Measurements from ENCODE around the gene ARHGDIB. TPM values are rescaled to one million over a fixed set of nuclear protein-coding genes. Genes with fewer than 3 reads are reported as not detected.
A peak's percentile ranks its signal among the peaks of the same experiment; 100 is the strongest.

Gene ARHGDIB
- total RNA-seq, 2 experiments from 2014 or later = 652 to 665 TPM

DNA sequence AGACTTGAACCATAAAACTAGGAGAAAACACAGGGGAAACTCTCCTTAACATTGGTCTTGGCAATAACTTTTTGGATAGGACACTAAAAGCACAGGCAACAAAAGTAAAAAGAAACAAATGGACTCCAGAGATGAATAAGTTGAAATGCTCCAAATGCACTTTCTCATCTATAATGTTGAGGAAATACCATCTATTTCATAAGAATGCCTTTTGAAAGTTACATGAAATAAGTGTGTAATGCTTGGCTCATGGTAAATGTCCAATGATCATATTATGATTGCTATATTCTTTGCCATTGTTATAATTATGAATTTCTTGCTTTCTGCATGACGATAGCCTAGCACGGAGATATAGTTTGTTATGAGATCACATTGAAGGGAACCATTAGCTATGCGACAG, 31.3 kb upstream of the ARHGDIB start:
- H3K27ac Mint-ChIP-seq = no peak overlapping the region
- DNase-seq = no peak
- no peaks in the 10 kb centered on the region for H3K27me3 Mint-ChIP-seq
- H3K4me1 Mint-ChIP-seq = peaks cover 32% of the 10 kb centered on the region
- H3K9me3 Mint-ChIP-seq = peaks cover 10% of the 10 kb centered on the region
- H3K36me3 Mint-ChIP-seq = peaks cover 4% of the 10 kb centered on the region
- H3K4me3 Mint-ChIP-seq = no peak overlapping the region

DNA sequence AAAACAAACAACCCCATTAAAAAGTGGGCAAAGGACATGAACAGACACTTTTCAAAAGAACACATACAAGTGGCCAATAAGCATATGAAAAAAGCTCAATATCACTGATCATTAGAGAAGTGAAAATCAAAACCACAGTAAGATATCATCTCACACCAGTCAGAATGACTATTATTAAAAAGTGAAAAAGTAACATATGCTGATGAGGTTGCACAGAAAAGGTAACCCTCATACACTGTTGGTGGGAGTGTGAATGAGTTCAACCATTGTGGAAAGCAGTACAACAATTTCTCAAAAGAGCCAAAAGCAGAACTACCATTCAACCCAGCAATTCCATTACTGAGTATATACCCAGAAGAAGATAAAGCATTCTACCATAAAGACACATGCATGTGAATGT, 29.7 kb upstream of the ARHGDIB start:
- peaks cover 10% of the 10 kb centered on the region for H3K9me3 Mint-ChIP-seq
- peaks cover 32% of the 10 kb centered on the region for H3K4me1 Mint-ChIP-seq
- peaks cover 4% of the 10 kb centered on the region for H3K36me3 Mint-ChIP-seq
- DNase-seq = no peak
- H3K4me3 Mint-ChIP-seq = no peak overlapping the region
- H3K27me3 Mint-ChIP-seq = no peaks in the 10 kb centered on the region
- no peak overlapping the region for H3K27ac Mint-ChIP-seq

DNA sequence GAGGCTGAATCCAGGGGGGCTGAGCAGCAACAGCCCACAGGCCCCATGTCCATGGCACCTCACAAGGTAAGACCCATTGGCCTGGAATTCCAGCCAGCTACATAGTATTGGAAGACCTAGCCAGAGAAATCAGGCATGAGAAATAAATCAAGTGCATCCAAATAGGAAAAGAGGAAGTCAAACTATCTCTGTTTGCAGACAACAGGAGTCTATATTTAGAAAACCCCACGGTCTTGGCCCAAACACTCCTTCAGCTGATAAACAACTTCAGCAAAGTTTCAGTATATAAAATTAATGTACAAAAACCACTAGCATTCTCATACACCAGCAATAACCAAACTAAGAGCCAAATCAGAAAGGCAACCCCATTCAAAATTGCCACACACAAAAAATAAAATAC, 28.4 kb upstream of the ARHGDIB start:
- peaks cover 4% of the 10 kb centered on the region for H3K36me3 Mint-ChIP-seq
- no peak for DNase-seq
- H3K9me3 Mint-ChIP-seq = peaks cover 10% of the 10 kb centered on the region
- H3K27me3 Mint-ChIP-seq = no peaks in the 10 kb centered on the region
- H3K4me1 Mint-ChIP-seq = peaks cover 34% of the 10 kb centered on the region
- H3K4me3 Mint-ChIP-seq = no peak overlapping the region
- H3K27ac Mint-ChIP-seq = no peak overlapping the region

DNA sequence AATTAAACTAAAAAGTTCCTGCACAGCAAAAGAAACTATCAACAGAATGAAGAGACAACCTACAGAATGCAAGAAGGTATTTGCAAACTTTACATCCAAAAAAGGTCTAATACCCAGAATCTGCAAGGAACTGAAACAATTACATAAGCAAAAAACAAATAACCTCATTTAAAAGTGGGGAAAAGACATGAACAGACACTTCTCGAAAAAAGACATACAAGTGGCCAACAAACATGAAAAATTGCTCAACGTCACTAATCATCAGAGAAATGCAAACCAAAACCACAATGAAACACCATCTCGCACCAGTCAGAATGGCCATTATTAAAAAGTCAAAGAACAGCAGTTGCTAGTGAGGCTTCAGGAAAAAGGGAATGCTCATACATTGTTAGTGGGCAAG, 26.6 kb upstream of the ARHGDIB start:
- peaks cover 36% of the 10 kb centered on the region for H3K4me1 Mint-ChIP-seq
- no peak overlapping the region for H3K4me3 Mint-ChIP-seq
- no peak for DNase-seq
- peaks cover 4% of the 10 kb centered on the region for H3K36me3 Mint-ChIP-seq
- peaks cover 10% of the 10 kb centered on the region for H3K9me3 Mint-ChIP-seq
- no peaks in the 10 kb centered on the region for H3K27me3 Mint-ChIP-seq
- H3K27ac Mint-ChIP-seq = no peak overlapping the region

DNA sequence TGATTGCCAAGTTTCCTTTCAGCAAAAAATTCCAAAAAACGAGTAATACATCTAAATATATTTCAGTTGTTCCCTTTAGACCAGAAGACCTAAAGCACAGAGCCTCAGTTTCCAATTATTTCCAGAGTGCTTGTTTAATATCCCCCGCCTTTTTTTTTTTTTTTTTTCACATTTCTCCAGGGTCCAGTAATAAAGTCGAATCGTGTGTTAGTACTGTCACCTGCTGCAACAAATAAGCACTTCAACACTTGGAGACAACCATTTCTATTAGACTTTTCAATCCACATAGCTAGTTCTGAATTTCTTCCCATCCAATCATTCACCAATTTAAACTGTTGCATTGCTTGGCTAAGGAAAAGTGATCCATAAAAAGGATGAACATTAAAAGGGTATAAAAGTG, 25.0 kb upstream of the ARHGDIB start:
- H3K27me3 Mint-ChIP-seq = no peaks in the 10 kb centered on the region
- peaks cover 45% of the 10 kb centered on the region for H3K4me1 Mint-ChIP-seq
- peaks cover 1% of the 10 kb centered on the region for H3K36me3 Mint-ChIP-seq
- H3K4me3 Mint-ChIP-seq = no peak overlapping the region
- no peak overlapping the region for H3K27ac Mint-ChIP-seq
- peaks cover 8% of the 10 kb centered on the region for H3K9me3 Mint-ChIP-seq
- DNase-seq = no peak

DNA sequence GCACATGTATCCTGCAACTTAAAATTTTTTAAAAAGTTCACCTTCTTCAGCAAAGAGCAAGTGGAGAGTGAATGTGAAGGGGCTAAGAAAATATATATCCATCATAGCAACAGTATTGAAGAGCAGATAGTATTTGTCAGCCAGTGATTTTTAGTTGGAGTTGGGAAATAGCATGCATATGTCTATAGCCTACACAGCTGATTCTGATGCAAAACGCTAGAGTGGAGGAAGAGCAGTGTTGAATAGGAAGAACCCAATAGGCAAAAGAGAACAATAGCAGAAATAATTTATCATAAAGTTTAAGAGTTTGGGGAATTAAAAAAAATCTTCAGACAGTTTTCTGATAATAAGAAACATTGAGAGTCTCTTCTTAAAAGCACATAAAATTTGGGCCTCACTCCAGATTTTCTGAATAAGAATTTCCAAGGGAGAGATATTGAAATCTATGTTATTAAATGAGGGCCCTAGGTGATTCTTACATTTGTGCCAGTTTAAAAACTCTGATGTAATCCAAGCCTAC, 23.4 kb upstream of the ARHGDIB start:
- H3K4me3 Mint-ChIP-seq = no peak overlapping the region
- no peak for DNase-seq
- no peaks in the 10 kb centered on the region for H3K27me3 Mint-ChIP-seq
- no peaks in the 10 kb centered on the region for H3K36me3 Mint-ChIP-seq
- H3K9me3 Mint-ChIP-seq = no peaks in the 10 kb centered on the region
- no peak overlapping the region for H3K27ac Mint-ChIP-seq
- H3K4me1 Mint-ChIP-seq = peaks cover 57% of the 10 kb centered on the region

DNA sequence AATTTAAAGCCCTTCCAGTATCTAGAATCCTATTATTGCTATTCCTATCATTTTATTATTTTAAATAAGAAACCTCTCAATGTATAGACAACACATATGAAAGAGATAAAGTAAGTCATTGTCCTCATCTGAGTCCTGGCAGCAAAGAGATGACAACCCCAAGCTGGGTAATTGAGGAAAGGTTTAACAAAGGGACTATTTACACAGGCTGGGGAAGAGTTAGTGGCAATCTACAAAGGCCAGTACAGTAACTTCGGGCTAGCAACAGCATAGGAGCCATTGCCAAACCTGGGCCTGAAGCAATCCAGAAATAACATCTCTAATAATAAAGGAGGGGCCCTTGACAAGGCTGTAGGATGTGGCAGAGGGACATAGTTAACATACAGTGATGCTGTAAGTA, 22.6 kb upstream of the ARHGDIB start:
- no peaks in the 10 kb centered on the region for H3K36me3 Mint-ChIP-seq
- H3K27me3 Mint-ChIP-seq = no peaks in the 10 kb centered on the region
- H3K27ac Mint-ChIP-seq = no peak overlapping the region

DNA sequence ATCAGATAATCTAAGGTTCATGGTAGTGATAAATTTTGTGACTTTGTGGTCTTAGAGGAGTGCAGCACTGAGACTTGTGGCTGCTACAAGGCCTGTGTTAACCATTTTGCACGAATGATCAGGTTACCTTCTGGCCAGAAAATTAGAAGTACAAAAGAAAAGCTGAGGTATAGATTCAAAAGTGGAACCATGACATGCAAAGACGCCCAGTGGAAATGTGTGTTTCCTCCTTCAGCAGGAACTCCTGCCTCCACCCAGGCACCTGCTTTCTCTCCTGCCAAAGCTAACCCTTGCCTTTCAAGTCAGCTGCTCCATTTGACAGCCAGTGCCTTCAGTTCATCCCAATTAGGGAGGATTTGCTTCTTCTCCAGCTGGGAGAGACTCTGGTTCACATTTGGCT, 21.6 kb upstream of the ARHGDIB start:
- no peaks in the 10 kb centered on the region for H3K27me3 Mint-ChIP-seq
- no peak for DNase-seq
- H3K9me3 Mint-ChIP-seq = no peaks in the 10 kb centered on the region
- no peaks in the 10 kb centered on the region for H3K36me3 Mint-ChIP-seq
- H3K27ac Mint-ChIP-seq = peak overlapping the region; percentile 68
- H3K4me3 Mint-ChIP-seq = no peak overlapping the region
- H3K4me1 Mint-ChIP-seq = peaks cover 67% of the 10 kb centered on the region

More for the DNA sequence above, 22.6 kb upstream of the ARHGDIB start:
- Mint-ChIP-seq H3K9me3 (no peaks in the 10 kb centered on the region), H3K4me3 (no peak overlapping the region), H3K4me1 (peaks cover 59% of the 10 kb centered on the region)
- no peak for DNase-seq

DNA sequence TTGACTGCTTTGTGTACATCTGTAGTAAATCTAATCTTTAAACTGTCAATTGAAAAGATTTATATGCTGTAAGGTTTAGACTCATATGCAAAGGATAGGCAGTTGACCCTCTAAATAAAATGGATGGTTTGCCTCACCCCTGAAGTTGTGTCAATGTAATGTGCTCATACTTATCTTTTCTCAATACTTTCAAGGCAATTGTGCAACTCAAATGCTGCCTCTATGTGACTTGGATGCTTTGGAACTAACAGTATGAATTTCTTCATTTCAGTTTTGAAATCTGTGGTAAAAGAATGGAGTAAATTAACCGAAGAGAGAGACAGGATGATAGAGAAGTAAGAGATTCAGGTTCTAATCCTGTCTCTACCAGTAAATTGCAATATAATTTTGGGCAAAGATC, 21.2 kb upstream of the ARHGDIB start:
- H3K4me3 Mint-ChIP-seq = no peak overlapping the region
- H3K4me1 Mint-ChIP-seq = peaks cover 69% of the 10 kb centered on the region
- peak overlapping the region; percentile 68 for H3K27ac Mint-ChIP-seq
- H3K9me3 Mint-ChIP-seq = no peaks in the 10 kb centered on the region
- no peaks in the 10 kb centered on the region for H3K36me3 Mint-ChIP-seq
- no peak for DNase-seq
- H3K27me3 Mint-ChIP-seq = no peaks in the 10 kb centered on the region

DNA sequence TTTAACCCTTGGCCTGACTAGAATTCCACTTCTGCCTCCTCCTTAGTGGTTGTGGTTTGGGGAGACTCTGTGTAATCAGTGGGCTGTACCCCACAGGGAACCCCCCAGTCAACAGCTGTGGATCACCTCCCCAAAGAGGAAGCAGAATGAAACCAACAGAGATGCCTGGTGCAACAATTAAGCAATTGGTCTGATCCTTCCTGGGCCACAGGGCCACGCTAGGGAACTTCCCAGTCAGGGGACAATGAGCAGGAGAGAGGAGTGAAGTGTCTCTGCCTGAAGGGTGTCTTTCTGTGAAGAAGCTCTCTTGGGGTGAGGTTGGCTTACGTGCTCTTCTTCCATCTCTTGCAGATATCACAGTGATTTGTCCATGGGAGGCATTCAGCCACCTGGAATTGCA, 19.6 kb upstream of the ARHGDIB start:
- Mint-ChIP-seq H3K4me3 (no peak overlapping the region), H3K36me3 (no peaks in the 10 kb centered on the region), H3K27ac (no peak overlapping the region), H3K4me1 (peaks cover 71% of the 10 kb centered on the region), H3K9me3 (no peaks in the 10 kb centered on the region), H3K27me3 (no peaks in the 10 kb centered on the region)
- DNase-seq = no peak

DNA sequence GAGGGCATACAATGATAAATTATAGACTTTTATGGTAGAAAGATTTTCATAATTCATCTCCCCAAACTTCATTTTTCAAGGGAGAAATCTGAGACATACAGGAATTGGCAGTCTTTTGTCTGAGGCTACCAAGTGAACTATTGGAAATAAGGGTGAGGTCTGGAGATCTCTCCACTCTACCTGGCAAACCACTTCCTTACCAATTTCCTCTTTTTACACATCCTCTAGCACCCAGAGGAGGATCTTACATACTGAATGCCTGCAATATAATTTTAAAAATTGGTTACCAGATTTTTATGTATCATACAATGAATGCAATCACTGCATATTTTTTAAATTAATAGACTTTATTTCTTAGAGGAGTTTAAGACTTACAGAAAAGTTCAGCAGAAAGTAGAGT, 18.1 kb upstream of the ARHGDIB start:
- no peak overlapping the region for H3K4me3 Mint-ChIP-seq
- H3K9me3 Mint-ChIP-seq = no peaks in the 10 kb centered on the region
- H3K27me3 Mint-ChIP-seq = no peaks in the 10 kb centered on the region
- no peak overlapping the region for H3K27ac Mint-ChIP-seq
- peaks cover 56% of the 10 kb centered on the region for H3K4me1 Mint-ChIP-seq
- DNase-seq = no peak
- H3K36me3 Mint-ChIP-seq = no peaks in the 10 kb centered on the region

DNA sequence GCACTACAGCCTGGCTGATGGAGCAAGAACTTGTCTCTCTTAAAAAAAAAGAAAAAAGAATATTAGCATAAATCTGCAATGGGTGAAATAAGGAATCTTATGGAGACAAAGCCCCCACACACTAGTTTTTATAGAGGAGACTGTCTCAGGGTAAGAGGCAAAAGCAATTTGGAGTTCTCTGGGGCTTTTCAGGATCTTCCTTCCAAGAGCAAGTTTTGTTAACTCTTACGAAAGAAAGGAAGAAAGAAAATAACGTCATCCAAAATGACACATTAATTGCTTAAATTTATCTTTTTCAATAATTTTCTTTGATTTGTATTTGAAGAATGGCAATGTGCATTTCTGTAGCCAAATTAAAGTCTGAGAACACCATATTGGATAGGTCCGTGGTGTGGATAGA, 15.3 kb upstream of the ARHGDIB start:
- H3K9me3 Mint-ChIP-seq = no peaks in the 10 kb centered on the region
- no peaks in the 10 kb centered on the region for H3K27me3 Mint-ChIP-seq
- H3K4me3 Mint-ChIP-seq = no peak overlapping the region
- peaks cover 45% of the 10 kb centered on the region for H3K4me1 Mint-ChIP-seq
- no peak for DNase-seq
- H3K27ac Mint-ChIP-seq = no peak overlapping the region
- no peaks in the 10 kb centered on the region for H3K36me3 Mint-ChIP-seq

DNA sequence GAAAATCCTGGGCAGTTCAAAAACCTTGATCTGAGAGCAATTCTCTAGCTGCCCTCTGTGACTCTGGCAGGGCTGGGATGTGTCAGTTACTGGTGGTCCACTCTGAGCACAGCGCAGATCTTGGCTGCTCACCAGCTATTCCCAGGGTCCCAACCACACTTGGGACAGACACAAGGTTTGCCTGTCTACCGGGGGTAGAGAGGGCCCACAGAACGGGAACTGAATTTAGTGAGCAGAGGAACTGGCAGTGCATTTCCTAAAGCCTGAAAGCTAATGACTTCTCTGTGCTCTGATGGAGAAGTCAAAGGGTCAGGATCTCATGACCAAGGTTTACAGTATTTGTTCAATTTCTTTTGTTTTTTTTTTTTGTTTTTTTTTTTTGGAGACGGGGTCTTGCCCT, 14.1 kb upstream of the ARHGDIB start:
- Mint-ChIP-seq H3K9me3 (no peaks in the 10 kb centered on the region), H3K27ac (no peak overlapping the region), H3K4me3 (no peak overlapping the region), H3K36me3 (no peaks in the 10 kb centered on the region), H3K4me1 (peaks cover 38% of the 10 kb centered on the region), H3K27me3 (no peaks in the 10 kb centered on the region)
- DNase-seq = no peak

DNA sequence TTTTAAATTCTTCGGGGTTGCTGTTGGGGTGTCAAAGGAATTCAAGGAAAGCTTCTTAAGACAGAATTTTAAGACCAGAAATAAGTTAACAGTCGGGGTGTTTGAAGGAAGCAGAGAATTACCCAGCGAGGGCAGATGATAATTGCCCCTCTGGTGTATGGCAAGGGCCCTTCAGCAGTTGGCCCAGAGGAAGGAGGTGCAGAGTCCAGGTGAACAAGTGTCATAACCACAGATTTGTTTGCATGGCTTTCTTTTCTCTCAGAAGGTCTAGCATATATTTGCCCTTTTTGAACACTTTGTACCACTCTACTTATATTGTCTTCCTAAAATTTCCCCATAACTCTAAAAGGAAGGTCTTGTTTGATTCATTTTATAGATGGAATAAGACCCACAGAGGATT, 13.2 kb upstream of the ARHGDIB start:
- peaks cover 3% of the 10 kb centered on the region for H3K36me3 Mint-ChIP-seq
- H3K4me1 Mint-ChIP-seq = peaks cover 37% of the 10 kb centered on the region
- H3K4me3 Mint-ChIP-seq = no peak overlapping the region
- no peaks in the 10 kb centered on the region for H3K27me3 Mint-ChIP-seq
- no peak for DNase-seq
- peaks cover 5% of the 10 kb centered on the region for H3K9me3 Mint-ChIP-seq
- H3K27ac Mint-ChIP-seq = no peak overlapping the region

DNA sequence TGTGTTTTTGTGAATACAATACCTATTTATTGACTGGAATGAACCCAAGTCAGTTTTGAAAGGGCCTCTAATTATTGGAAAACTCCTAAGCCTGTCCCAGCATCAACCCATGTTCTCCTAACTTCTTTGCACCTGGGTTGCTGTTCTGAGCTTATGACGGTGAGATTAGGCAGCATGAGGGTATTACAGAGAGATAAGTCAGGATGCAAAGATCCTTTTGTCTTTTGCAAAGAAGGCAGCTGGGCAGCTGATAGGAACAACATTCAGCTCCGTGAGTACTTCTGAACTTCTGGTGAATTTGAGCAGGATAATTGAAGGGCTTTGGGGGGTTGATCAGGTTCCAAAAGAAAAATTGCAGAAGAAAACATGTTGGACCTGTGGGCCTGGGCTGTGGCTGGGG, 11.4 kb upstream of the ARHGDIB start, which contains the start of gene PDE6H:
Gene PDE6H, plus strand, starts transcription at position 227 of the 400 bp plus-strand sequence. CDS start 4,971 bp downstream, outside the sequence.
- H3K27me3 Mint-ChIP-seq = no peaks in the 10 kb centered on the region
- peaks cover 3% of the 10 kb centered on the region for H3K36me3 Mint-ChIP-seq
- no peak within 1 kb of the TSS for H3K4me3 Mint-ChIP-seq
- peaks cover 34% of the 10 kb centered on the region for H3K4me1 Mint-ChIP-seq
- no peak within 1 kb of the TSS for H3K27ac Mint-ChIP-seq
- DNase-seq = no peak
- peaks cover 5% of the 10 kb centered on the region for H3K9me3 Mint-ChIP-seq

DNA sequence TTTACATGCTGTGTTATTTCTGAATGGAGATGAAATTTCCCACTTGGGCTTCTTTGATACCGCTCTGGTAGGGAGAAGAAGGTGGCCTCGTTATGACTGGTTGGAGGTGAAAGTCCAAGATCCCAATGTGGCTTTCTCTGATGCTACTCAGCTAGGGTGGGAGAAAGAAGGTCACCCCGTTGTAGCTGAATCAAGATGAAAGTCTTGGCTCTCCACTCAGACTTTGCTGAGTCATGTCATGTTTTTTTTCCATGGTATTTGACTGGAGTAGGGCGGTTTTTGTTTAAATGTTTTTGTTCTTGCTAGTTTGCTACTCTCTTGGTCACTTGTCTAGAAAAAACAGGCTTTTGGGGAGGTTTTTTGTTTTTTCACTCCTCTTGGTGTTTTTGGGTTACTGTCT, 9.1 kb upstream of the ARHGDIB start:
- Mint-ChIP-seq H3K36me3 (peaks cover 3% of the 10 kb centered on the region), H3K27ac (no peak overlapping the region), H3K4me3 (no peak overlapping the region), H3K9me3 (peaks cover 5% of the 10 kb centered on the region), H3K27me3 (no peaks in the 10 kb centered on the region), H3K4me1 (peaks cover 39% of the 10 kb centered on the region)
- no peak for DNase-seq
